ENCODE data around the gene TAGLN2.

Gene TAGLN2

DNA sequence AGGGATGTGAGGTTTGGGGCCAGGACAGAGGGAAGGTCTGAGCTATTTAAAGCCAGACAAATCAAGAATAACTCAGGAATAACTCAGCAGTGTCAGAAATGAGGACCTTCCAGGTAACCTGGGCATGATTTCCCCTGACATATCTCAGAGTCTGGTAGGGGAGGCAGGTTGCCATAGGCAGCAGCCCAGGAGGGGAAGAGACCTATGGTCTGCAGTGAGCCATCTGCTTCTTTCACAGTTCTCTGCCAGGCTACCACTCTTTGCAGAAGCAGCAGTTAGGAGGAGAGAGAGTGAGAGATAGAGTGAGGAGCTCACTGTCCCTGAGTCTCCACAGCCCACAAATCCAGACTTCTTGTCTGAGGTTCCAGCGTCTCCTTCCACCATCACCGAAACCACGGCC, 56.5 kb downstream of the TAGLN2 start:
- FAIRE-seq, result no peak

Measured in G401.6 (cell line).